Lung microvascular endothelial cell (primary cell): ENCODE results near the gene FGA. TPM values are rescaled to one million over a fixed set of nuclear protein-coding genes. Genes with fewer than 3 reads are reported as not detected.

Experiments used
- DNase-seq, 2 donors: peaks; one replicate each; pipeline versions ENCODE4 v3.0.0 to v3.0.0-alpha.2; 2010; ENCODE audit warnings: low read depth in 2 of 2
- total RNA-seq: library from RNA; depleted of rRNA; stranded (reverse); fragments of >200 nt; gene quantifications from 2 replicates; pipeline ENCODE4 v1.2.1, GENCODE V29; 2014

The FGA gene
- total RNA-seq, 1 donor from 2014 or later, result not detected

GRCh38 chr4:154542271-154542879 is 48.2 kb downstream of the FGA start:
- DNase-seq, result no peak

Other genes with a start within 250 kb of the FGA start
- gene DCHS2, start 98.9 kb downstream of the FGA start, total RNA-seq, result 0.40 and 1.7 TPM in 2 replicates
- 40.8 and 46.6 TPM in 2 replicates for gene PLRG1, start 40.3 kb downstream of the FGA start, total RNA-seq
- gene FGB, start 27.7 kb downstream of the FGA start, total RNA-seq, result not detected in 2 replicates
- not detected in 2 replicates for gene FGG, start 21.9 kb upstream of the FGA start, total RNA-seq
- not detected in 2 replicates for gene LRAT, start 153.3 kb upstream of the FGA start, total RNA-seq
- 0.22 TPM in 1 of 2 replicates, not detected in the other for gene RBM46, start 190.5 kb upstream of the FGA start, total RNA-seq